MV-4-11 (cell line): ENCODE measurements around the gene CHD2.

Source experiments
- DNase-seq: peaks from one replicate; lab custom pipeline; 2025; lab: John Stamatoyannopoulos, UW

Gene CHD2

GRCh38 chr15:93067649-93068085 is 167.5 kb downstream of the CHD2 start:
- DNase-seq = no peak

- no peak for DNase-seq
These were observed 168.6 kb downstream of the CHD2 start for GRCh38 chr15:93068581-93069199.

DNA sequence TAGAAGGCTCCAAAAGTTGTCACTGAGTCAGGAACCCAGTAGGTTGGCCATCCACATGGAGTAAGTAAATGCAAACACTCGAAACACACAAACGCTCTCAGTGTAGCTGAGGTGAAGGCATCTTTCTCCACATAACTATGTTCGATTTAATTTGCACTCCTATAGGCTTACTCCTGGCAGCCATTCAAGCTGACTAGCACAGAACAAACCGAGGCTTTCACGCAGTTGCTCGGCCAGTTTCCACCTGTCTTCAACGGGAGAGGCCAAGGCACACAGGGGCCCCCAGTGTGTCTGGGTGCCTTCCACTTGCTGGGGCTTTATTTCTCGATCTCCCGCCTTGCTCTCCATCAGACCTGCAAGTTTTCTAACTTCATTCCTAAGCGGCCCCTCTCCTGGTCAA is 170.0 kb downstream of the CHD2 start:
- DNase-seq = no peak

GRCh38 chr15:93070551-93071296 is 170.6 kb downstream of the CHD2 start:
- DNase-seq = no peak

GRCh38 chr15:93071469-93071936 is 171.4 kb downstream of the CHD2 start:
- DNase-seq = no peak

- no peak for DNase-seq
These were observed 171.9 kb downstream of the CHD2 start for GRCh38 chr15:93072011-93072410.

DNA sequence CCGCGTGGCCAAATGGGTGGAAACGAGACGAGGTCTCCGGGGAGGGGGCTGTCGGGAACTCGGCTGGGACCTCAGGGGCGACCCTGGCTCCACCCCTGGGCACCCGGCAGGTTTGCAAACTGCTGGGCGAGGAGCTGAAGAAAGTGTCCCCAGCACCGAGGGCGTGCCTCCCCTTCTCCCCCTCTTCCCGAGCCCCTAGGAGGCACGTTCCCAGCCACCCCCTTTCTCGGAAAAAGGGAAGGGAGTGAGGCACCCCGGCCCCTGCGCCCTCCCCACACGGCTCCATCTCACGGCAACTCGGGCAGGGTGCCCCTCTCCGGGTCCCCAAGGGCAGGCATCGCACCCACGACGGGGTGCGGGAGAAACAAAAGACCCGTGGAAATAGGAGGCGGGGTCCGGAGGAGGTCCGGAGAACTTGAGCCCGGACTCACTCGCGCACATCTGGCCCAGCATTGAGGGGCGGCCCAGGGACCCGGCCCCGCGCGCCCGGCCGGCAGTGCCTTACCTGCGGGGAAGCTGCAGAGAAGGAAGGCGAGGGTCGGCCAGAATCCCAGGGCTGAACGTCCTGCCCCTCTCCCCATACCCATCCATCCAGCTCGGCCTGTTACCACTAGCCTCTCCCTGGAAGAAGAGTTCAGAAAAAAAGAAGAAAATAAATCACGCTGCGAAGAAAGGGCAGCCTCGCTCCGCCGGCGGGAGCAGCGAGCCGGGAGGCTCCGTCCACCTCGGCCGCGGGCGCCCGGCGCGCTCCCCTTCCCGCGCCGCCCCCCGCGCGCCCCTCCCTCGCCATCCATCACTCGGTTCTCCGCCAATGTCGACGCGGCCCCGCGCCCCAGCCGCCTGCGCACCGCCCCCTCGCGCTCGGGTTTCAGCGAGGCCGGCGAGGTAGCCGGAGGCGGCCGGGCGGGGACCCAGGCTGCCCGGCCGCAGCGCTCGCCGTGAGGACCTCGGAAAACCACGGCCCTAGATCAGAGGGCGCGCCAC is 172.6 kb downstream of the CHD2 start:
- no peak for DNase-seq

- DNase-seq = no peak
These were observed 173.4 kb downstream of the CHD2 start for GRCh38 chr15:93073465-93073952.

DNA sequence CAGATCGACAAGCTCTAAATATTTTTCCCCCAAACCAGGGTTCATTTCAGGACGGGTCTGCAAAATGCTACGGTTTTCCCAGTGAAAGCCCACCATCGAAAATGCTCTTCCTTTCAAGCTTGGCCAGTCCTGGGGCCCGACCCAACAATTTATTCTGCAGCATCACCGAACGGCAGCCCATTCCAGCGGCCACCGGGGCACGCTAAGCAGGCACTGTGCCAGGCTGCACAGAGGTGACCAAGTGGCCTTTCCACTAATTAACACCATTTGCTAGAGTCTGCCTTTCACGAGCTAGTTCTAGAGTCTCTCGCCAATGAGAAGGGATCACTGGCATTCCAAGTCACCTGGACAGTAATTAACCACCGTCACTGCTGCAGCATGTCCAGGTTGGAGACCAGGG is 174.5 kb downstream of the CHD2 start:
- no peak for DNase-seq

GRCh38 chr15:93076217-93076616 is 176.1 kb downstream of the CHD2 start:
- DNase-seq = no peak

GRCh38 chr15:93076875-93077274 is 176.8 kb downstream of the CHD2 start:
- no peak for DNase-seq
